GM19467 (cell line): Measurements from ENCODE around the gene INSYN2B.

Experiments
- ATAC-seq: cut with Tn5 transposase; IDR thresholded peaks from one replicate; pipeline ENCODE4 v1.9.1; 2021; ENCODE audit warnings: mild to moderate bottlenecking, moderate library complexity; ENCODE audit not compliant: unreplicated experiment

Gene INSYN2B

DNA sequence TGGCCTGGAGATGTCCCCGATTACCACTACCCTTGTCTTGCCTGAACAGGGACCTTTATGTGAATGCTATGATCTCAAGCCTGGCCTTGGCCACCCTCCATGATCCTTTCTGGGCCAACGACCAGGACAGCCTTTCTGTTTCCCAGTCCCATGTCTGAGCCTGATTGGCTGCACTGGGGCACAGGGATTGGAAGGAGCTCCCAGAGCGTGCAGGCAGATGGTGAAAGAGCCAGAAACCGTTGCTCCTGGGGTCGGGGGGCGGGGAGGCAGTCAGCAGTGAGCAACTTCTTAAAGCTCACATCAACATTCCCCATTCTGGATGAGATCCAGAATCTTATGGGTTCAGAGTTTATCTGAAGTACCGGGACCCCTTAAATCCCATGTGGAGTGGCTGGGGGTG lies 84.4 kb downstream of the INSYN2B start:
- no peak for ATAC-seq

GRCh38 chr5:169893571-169893970 lies 86.7 kb downstream of the INSYN2B start:
- ATAC-seq: no peak

DNA sequence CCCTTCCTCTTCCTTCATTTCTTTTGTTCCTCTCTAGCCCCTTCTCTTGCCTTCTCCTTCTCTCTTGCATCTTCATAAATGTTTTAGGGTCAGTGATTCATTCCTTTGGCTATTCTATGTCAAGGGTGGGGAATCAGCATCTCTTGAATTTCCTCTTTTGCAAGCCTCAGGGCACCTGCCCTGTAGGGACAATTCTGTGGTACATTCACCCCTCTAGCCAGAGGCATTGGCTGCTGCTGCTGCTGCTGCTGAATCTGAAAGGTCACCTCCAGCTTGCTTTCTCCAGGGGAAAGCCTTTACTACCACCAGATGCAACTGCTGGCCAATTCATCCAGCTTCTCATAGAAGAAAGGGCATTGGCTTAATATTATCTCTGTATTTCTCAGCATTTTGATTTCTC lies 87.3 kb downstream of the INSYN2B start:
- ATAC-seq: no peak

DNA sequence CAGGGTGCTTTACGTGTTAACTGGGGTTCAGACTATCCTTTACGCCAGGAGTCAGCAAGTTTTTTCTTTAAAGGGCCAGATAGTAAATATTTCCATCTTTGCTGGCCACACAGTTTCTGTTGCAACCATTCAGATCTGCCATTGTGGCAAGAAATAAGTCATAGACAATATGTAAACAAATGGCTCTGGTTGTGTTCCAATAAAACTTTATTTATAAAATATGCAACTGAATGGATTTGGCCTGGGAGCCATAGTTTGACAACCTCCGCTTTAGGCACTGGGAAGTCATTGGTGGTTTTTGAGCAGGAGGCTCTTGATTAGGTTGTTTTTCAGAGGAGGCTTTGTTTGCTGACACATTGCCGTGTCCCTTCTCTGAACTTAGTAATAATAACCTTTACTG lies 90.7 kb downstream of the INSYN2B start:
- ATAC-seq: no peak

DNA sequence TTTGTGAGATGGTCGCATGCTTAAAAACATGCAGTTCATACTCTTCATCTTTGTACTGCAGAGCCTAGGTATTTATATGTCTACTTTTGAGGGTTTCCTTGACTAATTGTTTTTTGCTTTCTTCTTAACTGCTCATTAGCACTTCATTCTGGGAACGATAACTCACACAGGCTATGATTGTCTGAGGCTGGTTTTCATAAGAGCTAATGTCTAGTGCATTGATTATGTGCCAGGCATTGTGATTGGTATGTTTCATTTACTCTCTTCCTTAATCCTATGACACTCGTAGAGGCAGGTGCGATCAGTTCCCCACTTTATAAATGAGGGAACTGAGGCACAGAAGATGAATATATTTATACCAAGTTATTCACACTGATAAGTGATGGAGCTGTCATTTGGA lies 93.6 kb downstream of the INSYN2B start:
- ATAC-seq: no peak

- no peak for ATAC-seq
Measured at GRCh38 chr5:169886033-169886432, 94.3 kb downstream of the INSYN2B start.

GRCh38 chr5:169881702-169882303 lies 98.5 kb downstream of the INSYN2B start:
- no peak for ATAC-seq

DNA sequence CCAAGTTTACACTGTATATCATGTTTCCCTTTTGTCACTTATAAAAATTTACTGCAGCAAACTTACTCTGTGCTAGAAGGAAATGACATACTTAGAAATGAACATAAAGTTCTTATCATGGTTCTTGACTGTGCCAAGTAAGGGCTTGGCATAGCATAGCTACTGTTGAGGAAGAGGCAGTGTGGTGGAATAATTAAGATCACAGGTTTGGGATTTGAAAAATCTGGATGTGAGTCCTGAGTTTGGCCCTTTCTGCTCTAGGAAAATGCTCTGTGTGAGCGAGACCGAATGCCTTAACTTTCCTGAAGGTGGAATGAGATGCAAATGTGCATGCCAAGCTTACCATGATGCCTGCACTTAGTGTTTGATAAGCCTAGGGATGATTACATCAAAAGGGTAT lies 99.5 kb downstream of the INSYN2B start:
- ATAC-seq: no peak

GRCh38 chr5:169880012-169880663 lies 100.2 kb downstream of the INSYN2B start:
- ATAC-seq: no peak

DNA sequence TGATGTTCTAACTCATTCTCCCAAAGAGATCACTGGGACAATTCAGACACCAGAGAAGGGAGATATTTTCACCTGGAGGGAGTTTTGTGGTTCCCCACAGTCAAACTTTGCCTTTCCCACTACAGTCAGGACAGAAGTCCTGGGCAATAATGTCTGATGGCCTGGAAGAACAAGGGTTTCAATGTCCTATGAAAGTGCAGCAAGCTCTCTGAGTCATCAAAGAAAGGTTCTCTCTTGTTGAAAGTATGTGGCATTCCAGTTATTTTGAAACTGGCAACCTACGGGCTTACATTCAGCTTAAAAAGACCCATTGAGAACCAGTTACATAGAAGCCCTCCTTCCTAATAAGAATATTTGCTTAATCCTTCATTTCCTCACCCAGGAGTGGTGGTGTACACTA lies 103.9 kb downstream of the INSYN2B start:
- no peak for ATAC-seq

- no peak for ATAC-seq
Measured at GRCh38 chr5:169875731-169876130, 104.6 kb downstream of the INSYN2B start.

DNA sequence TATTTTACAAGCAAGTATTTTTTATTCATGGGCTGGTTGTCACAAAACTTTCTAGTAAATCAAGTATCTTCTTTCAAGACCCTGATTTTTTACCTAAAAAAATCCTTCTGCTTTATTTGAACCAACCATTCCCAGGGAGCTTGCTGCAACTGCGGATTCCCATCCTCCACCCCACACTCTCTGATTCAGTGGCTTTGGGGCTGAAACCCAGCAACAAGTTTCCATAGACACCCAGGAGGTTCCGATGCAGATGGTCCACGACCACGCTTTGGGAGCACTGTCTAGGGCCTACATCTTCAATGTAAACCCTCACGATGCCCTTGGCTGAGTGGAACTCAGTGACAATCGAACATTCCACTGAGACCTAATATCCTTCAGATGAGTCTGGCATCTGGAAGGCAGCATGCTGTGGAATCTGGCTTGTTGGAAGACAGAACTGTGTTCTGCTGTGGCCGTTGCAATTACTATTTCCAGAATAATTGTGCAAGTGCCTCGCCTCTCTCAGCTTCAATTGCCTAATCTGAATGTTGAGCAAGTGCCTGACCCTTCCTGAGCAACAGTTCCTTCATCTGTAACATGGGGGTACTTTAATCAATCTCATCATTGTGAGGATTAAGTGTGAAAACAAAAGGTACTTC lies 105.1 kb downstream of the INSYN2B start:
- no peak for ATAC-seq

DNA sequence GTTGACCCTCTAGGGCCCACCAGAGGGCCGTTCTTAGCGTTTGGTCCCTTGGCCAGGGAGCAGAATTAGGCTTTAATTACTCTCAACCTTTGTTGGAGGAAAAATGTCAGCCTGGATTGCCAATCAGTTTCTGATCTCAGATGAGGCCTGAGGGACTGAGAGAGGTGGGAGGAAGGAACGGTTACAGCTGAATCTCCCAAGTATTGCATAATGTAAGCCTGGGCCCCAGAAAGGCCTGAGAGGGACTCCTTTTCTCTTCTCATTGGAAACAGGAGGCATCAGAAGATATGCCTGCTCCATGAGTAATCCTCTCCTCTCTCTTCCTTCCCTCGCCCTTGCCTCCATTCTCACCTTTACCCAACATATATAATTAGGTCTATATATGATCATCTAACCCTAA lies 105.7 kb downstream of the INSYN2B start:
- no peak for ATAC-seq

DNA sequence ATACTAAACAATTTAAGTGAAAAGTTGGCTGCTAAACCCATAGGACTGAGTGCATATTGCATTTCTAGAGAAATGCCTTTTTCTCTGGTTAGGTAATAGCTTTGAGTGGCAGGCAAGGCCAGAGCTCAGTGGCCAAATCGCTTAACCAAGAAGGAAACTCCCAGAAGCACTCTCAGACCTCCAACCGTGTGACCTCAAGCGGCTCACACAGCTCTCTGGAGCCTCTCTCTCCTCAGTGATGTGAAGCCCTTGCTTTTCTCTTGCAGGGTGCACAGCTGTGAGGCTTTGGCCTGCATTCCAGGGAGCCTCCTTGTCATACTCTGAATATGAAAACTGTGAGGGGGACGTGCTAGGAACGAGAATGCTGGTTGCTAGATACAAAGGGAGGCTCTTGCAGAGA lies 106.7 kb downstream of the INSYN2B start:
- ATAC-seq: no peak

- no peak for ATAC-seq
Measured at GRCh38 chr5:169871826-169872490, 108.3 kb downstream of the INSYN2B start.

GRCh38 chr5:169870211-169870610 lies 110.1 kb downstream of the INSYN2B start:
- no peak for ATAC-seq

DNA sequence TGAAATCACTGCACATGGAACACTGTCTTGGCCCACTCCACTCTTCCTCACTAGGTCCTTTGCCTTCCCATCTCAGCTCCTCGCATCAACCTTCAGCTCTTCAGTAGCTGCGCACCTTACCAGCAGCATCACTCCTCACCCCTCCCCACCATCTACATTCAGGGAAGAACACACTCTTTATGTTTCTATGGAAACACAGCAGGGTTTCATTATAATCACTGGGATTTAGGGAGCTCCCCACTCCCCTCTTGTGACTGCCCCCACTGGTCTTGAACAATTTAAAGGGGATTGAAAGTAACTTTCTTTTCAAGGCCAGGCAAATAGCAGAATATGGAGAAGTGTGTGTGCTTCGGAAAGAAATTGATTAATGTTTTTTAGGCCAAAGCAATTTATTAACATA lies 111.2 kb downstream of the INSYN2B start:
- no peak for ATAC-seq

GRCh38 chr5:169867347-169867746 lies 112.9 kb downstream of the INSYN2B start:
- no peak for ATAC-seq

GRCh38 chr5:169864483-169864882 lies 115.8 kb downstream of the INSYN2B start:
- no peak for ATAC-seq

- no peak for ATAC-seq
Measured at GRCh38 chr5:169862391-169862811, 117.9 kb downstream of the INSYN2B start.

DNA sequence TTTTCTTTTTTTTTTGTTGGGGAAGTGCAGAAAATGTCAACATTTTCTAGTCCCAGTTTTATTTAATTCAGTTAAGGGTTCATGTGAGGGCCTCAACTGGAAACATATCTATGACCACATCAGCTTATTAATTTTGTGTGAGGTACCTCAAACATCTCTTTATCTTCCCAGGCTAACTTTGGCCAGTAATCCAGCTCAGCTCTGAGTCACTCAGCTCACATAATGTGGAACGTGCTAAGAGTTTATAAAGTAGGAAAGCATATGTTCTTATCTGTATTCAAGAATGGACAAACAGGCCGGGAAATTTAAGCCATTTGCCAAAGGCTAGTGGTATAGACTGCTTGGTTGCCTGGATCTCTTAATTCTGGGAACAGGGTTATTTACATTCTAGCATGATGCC lies 118.4 kb downstream of the INSYN2B start:
- ATAC-seq: no peak

- ATAC-seq: no peak
Measured at GRCh38 chr5:169861433-169861832, 118.9 kb downstream of the INSYN2B start.
